HG02840 (cell line): ENCODE data around the gene PLBD1.

Experiments used
- ATAC-seq: cut with Tn5 transposase; IDR thresholded peaks from one replicate; pipeline ENCODE4 v1.9.1; 2021; ENCODE audit warnings: mild to moderate bottlenecking, moderate library complexity, moderate number of reproducible peaks; ENCODE audit not compliant: unreplicated experiment, low FRiP score

Gene PLBD1

GRCh38 chr12:14571779-14572178, 4.1 kb upstream of the PLBD1 start:
- ATAC-seq = no peak

GRCh38 chr12:14570231-14570630, 2.5 kb upstream of the PLBD1 start:
- ATAC-seq = no peak

- ATAC-seq = no peak
These were observed 3.2 kb downstream of the PLBD1 start for GRCh38 chr12:14564336-14564959.

GRCh38 chr12:14563046-14563445, 4.6 kb downstream of the PLBD1 start:
- ATAC-seq = no peak

GRCh38 chr12:14562279-14562678, 5.4 kb downstream of the PLBD1 start:
- ATAC-seq = no peak

GRCh38 chr12:14561677-14562238, 5.9 kb downstream of the PLBD1 start:
- no peak for ATAC-seq

GRCh38 chr12:14560904-14561574, 6.6 kb downstream of the PLBD1 start:
- no peak for ATAC-seq

- no peak for ATAC-seq
These were observed 9.2 kb downstream of the PLBD1 start for GRCh38 chr12:14558473-14558959.

- no peak for ATAC-seq
These were observed 9.7 kb downstream of the PLBD1 start for GRCh38 chr12:14557966-14558365.

- no peak for ATAC-seq
These were observed 13.2 kb downstream of the PLBD1 start for GRCh38 chr12:14554281-14555007.

GRCh38 chr12:14548609-14549008, 19.1 kb downstream of the PLBD1 start:
- no peak for ATAC-seq

- no peak for ATAC-seq
These were observed 20.1 kb downstream of the PLBD1 start for GRCh38 chr12:14547571-14547970.

- ATAC-seq = no peak
These were observed 22.2 kb downstream of the PLBD1 start for GRCh38 chr12:14545144-14546124.

GRCh38 chr12:14540801-14541462, 26.8 kb downstream of the PLBD1 start:
- ATAC-seq = no peak

- ATAC-seq = no peak
These were observed 30.6 kb downstream of the PLBD1 start for GRCh38 chr12:14537088-14537487.

- no peak for ATAC-seq
These were observed 35.5 kb downstream of the PLBD1 start for GRCh38 chr12:14532152-14532551.

- ATAC-seq = no peak
These were observed 41.7 kb downstream of the PLBD1 start for GRCh38 chr12:14525964-14526363.

- ATAC-seq = no peak
These were observed 45.9 kb downstream of the PLBD1 start for GRCh38 chr12:14521822-14522221.

- ATAC-seq = no peak
These were observed 52.7 kb downstream of the PLBD1 start for GRCh38 chr12:14514946-14515345.
